HG03457 (cell line): ENCODE measurements around the gene IPO9.
"Not testable (repeated sequence)": the region's sequence is repeated elsewhere in the genome, so short reads cannot be mapped to it uniquely, and the experiment has no call there.

ENCODE experiments used
- ATAC-seq: cut with Tn5 transposase; IDR thresholded peaks from one replicate; pipeline ENCODE4 v1.9.1; 2021; ENCODE audit warnings: moderate number of reproducible peaks; ENCODE audit not compliant: unreplicated experiment

Gene IPO9

DNA sequence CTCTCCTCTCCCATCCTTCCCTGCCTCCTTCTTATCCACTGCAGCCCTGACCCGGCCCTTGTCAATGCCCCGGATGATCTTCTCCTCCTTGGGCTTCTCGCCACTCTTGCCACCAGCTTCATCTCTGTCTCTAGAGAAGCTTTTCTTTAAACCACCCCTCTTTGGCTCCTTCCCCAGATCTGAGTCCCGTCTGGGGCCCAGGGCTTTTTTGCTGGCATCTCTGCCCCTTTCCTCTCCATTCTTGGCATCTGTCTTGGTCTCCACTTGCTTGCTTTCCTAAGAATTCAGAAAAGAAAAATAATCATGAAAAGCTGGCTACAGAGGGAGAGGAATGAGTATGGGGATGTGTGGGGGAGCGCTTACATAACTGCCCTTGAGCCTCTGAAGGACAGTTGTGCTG is 71.5 kb downstream of the IPO9 start:
- ATAC-seq, result no peak

DNA sequence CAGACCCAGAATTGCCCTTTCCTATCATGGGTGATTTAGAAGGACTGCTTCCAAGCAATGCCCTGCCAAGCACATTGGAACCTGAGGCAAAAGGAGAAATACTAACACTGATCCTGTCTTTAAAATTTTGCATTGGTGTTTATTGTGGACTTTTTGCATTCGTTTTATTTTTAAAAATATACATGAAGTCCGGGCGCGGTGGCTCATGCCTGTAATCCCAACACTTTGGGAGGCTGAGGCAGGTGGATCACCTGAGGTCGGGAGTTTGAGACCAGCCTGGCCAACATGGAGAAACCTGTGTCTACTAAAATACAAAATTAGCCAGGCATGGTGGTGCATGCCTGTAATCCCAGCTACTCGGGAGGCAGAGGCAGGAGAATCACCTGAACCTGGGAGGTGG is 72.1 kb downstream of the IPO9 start:
- not testable (repeated sequence) for ATAC-seq

DNA sequence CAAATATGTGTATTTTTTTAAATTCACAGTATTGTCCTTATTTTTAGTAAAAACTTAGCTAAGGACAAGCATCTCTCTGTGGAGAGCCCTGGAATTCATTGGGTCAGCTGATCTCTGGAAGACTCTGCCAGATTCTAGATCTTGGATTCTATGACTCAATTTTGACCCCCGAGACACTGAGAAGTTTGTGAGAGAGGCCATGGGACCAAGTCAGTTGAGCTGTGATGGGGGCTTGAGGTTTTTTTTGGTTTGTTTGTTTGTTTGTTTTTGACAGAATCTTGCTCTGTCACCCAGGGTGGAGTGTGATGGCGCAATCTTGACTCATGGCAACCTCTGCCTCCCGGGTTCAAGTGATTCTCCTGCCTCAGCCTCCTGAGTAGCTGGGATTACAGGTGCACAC is 73.2 kb downstream of the IPO9 start:
- no peak for ATAC-seq

DNA sequence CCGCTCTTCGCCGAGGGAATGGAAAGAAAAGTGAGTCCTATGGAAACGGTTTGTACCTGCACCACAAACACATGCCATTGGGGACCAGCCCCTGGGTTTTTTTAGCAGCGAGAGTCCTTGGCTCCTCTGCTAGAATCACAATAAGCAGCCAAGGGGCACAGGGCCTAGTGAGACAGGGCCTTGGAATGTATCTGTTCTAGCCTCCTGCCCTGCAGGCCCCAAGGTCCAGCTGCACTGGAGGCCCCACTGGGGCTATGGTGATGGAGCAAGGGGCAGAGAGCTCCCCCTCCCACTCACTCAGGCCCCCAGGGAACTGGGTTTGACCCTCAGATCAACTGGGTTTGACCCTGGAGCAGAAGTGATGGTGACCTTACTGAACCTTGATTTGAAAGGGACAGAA is 74.2 kb downstream of the IPO9 start:
- ATAC-seq, result no peak

DNA sequence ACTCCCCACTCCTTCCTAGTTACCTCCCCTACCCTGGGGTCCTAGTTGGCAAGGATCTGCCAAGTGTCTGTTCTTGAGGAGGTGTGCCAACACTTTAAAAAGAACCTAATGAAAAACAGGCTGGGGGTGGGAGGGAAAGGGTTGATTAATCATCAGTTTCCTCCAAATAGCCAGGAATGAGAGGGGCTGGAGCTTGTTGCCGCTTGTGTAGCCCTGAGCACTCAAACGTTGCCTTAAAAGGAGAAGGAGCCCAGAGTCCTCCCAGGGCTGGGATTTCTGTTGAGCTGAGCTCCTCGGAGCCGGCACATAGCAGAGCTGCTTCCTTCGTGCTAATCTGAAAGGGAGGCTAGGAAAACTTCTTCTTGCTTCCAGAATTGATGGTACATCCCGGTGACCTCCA is 75.6 kb downstream of the IPO9 start:
- no peak for ATAC-seq

DNA sequence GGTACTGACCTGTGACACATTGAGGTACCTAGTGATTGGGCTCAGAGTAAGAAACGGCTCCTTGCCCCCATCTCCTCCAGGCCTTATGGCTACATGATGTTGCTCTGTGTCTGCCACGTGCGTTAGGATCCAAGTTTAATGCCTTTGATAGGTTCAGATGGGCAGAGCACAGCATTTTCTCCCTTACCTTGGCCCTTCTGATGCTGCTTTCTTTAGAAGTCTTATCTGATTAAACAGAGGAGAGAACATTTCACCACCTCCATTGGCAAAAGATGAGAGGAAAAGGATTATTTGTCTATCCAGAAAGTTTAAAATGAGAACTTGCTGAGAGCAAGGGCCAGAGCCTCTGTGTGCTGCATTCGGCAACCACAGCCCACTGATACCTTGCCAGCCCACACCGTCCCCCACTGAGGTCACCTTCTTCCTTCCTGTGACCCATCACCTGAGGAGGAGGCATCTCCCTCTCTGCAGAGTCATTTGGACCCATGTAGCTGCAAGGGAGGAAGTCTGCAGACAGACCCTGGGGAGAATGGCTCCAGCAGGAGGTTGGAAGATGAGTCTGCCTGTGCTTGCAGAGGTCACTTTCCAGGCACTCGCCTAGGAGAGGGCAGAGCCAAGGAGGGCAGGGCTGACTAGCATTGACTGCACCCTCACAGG is 76.4 kb downstream of the IPO9 start:
- ATAC-seq, result no peak

DNA sequence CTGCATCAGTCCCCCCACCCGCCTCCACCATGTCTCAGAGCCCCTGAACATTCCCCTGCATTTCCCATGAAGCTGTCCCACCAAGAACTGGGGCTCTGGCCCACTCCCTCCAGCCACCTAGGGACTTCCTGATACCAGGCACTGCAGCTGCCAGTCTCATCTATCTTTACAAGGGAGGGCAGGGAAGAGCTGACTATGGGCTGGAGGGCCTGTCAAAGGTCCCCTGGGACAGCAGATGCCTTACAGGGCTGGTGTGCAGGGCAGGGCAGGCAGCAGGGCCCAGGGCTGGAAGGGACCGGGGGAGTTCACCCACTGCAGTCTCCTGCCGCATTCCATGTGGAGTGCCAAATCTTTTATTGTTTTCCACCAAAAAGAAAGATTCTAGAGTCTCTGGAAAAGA is 77.4 kb downstream of the IPO9 start:
- ATAC-seq, result no peak

DNA sequence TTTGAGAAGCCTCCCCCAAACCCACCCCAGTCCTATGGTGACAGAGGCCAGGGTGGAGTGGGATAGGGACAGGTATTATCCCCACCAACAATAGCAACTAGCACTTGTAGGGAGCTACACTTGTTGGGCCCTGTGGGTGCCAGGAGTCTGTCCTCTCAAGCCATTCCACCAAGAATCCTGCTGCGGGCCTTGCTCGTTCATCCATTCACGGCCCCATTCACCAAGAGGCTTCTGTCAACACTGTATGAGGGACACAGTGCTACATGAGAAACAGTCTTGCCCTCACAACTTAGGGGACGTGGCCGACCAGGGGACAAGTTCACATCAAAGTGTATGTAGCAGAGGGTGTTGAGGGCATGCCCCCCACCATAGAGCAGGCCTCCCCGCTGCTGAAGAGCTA is 78.7 kb downstream of the IPO9 start:
- ATAC-seq, result no peak

DNA sequence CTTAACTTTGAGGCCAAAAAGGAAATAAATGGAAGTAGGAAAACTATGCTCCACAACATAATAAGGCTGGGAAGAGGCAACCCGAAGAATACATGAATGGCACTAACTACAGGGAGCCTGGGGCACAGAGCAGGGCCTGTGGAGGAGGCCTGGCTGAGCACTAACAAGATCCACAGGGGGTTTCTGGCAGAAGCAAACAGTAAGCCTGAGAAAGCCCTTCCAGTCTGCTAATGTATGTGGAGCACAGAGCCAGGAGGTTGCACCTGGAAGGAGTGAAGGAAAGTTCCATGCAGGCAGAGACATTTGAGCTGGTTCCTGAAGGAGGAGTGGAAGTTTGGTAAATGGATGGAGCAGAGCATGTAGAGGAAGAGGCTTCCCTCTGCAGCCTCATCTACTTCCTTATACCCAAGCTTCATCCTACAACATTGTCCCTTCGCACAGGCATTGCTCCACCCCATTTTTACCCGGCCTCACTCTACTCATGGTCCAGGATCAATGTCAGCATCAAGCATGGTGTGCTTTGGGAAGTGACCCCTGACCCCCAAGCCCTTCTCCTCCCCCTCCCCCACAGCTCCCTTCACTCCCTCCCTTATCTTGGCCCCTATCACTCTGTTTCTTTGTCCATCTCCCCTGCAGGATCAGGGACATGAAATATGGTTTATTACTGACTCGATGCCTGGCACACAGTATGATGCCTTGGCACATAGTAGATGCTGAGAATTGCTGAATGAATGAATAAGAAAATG is 83.0 kb downstream of the IPO9 start:
- no peak for ATAC-seq

DNA sequence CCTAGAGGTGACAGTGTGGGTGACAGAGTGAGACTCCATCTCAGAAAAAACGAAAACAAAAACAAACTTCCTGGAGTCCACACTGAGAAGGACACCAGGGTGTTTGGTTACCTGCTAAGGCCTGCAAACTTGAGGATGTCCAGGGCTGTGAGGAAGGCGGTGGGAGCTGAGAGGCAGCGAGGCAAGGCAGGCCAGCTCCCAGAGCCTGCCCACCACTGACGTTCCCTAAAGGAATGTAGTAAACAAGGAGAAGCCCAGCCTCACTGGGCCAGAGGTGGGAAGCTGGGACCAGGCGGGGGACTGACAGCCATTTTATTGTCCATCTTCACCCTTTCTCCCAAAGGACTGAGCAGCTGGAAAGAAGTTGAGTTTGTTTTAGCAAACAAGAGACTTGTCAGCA is 83.9 kb downstream of the IPO9 start:
- no peak for ATAC-seq

DNA sequence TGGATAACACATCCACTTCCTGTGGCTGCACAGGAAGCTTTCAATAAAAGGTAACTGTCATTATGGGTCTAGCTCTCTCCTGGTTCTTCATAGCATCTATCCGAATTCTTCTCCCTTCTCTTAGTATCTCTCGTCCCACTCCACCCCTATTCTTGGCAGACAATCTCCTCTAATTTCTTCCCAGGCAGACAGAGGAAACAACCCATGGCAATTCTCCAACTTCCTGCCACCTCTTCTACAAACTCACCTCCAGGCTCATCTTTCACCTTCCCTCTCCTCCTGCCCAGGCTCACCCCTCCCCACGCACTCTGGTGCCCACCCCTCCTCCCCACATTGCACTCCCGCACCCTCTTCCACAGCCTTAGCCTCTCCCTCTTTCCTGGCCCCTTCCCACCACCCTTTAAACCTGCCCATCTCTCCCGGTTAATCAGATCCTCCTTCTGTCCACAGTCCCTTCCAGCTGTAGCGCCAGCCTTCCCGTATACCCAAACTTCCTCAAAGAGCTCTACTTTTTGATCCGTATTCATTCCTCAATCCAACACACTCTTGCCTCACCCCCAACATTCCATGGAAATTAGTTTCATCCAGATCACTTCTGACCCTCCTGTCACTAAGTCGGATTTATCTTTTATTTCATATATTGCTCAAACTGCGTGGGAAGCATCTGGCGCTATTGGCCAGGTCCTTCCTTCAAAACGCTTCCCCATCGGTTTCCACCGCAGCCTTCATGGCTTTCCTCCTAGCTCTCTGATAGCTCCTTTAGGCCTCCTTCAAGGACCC is 85.7 kb downstream of the IPO9 start:
- no peak for ATAC-seq

DNA sequence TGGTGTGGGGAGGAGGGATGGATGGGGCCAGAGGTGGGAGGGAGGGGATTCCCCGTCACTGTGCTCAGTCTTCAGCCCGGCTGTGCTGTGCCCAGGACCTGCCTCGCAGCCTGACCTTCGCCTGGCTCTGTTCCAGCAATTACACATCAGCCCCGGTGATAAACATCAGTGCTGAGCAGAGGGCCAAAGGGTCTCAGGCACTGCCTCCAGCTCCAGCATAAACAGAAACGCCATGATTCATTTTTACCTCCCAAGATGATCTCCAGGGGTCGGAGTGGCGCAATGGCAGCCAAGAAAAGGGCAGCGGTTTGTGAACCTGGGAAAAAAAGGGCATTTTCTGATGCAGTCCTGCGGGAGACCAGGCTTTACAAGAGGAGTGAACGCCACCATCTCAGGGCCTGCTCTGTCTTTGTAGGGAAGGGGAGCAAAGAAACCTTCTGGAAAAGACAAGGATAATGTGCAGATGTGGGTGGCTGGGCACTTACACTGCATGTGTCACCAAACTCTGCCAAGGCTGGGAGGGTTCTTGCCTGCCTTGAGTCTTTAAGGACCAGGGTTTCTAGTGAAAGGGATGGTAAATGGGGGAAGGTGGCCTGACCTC is 87.8 kb downstream of the IPO9 start:
- no peak for ATAC-seq

DNA sequence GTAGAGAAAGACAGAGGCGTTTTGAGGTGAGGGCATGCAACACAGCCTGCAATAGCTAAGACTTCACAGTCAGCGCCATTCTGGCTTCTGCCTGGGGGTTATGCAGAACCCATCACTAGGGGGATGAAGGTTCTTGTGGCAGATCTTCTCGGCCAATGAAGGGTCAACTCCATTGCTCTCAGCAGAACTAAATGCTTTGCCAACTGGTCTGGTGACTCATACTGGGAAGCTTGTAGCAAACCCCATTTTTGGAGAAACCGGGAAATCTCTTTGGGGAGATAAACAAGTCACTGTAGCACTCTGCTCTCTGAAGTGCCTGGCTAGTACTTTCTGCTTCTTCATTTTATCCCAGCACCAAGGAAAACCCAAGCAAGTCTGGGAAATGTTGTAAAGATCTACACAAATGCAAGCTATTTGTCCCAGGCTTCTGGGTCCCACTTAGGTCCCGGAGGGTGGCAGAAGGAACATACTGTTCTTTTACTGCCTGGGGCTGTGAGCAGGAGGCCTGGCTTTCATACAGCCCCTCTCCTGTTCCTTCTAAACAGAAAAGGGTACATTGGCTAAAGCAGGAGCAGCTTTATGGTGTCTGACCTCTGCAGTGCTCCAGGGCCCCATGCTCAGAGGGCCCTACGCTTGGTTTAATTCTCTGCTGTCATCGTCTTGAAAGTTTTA is 88.5 kb downstream of the IPO9 start:
- no peak for ATAC-seq

DNA sequence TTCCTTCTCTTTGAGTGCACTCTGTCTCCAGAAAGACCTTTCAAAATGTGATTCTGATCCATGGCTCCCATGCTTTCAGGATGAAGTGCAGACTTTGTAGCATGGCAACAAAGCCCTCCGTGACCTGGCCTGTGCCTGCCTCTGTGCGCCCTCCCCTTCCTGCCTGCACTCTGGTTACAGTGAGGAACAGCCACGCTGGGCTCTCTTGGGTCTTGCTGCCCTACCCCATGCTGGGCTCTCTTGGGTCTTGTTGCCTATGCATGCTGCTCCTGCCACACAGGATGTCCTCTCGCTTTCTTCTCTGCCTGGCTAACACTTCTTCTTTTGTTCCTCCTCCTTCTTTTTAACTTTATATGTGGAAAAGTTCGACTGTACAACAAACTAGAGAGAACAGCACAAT is 89.4 kb downstream of the IPO9 start:
- ATAC-seq, result no peak

DNA sequence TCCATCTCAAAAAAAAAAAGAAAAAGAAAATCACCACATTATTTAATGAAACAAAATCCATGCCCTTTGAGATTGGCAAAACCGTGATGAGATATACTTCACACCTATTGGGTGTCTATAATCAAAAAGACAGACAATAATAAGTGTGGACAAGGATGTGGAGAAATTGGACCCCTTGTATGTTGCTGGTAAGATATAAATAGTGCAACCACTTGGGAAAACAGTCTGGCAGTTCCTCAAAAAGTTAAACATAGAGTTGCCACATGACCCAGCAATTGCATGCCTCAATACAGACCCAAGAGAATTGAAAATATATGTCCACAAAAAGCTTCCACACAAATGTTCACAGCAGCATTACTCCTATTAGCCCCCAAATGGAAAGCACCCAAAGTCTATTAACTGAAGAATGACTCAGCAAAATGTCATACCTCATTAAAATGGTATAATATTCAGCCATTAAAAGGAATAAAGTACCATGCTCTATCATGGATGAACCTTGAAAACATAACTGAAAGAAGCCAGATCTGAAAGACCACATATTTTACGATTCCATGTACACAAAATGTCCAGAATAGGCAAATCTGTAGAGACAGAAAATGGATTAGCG is 93.1 kb downstream of the IPO9 start:
- ATAC-seq, result no peak

DNA sequence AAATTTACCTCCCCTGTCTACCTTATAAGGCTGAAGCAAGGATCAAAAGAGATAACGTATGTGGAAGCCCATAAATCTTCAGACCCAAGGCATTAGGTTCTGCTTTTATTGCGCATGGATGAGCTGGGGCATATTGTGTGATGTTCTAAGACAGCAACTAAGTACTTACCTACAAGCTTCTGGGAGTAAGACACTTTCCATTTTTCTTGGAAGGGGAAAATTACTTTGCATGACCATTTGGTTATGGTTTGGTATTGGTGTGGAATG is 96.3 kb downstream of the IPO9 start:
- ATAC-seq, result no peak

DNA sequence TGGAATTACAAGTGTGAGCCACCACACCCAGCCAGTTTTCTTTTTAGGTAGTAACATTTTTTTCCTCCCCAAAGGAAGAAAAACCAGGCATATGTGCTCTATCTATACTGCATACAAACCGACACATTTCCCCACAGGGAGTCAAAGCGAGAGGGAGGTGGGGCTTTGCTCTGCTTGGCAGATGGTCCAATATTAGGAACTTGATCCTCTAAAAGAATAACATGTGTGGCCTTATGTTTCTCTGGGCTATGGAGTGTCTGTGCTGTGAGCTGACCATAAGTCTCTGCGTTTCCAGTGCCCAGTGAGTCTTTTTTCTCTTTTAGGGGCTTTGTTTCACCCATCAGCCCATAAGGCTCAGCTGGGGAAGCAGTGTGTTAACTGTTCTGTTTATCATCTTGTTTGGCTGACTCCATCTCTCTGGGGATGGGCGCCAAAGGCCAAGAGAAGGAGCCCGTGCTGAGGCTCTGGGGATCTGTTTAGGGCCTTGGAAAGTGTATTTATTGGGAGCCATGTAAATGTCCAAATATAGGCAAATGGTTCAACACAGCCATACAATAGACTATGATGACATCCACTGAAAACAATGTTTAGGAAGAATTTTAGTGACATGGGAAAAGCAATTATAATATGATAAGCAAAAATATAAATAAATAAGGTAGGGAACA is 97.2 kb downstream of the IPO9 start:
- ATAC-seq, result no peak

DNA sequence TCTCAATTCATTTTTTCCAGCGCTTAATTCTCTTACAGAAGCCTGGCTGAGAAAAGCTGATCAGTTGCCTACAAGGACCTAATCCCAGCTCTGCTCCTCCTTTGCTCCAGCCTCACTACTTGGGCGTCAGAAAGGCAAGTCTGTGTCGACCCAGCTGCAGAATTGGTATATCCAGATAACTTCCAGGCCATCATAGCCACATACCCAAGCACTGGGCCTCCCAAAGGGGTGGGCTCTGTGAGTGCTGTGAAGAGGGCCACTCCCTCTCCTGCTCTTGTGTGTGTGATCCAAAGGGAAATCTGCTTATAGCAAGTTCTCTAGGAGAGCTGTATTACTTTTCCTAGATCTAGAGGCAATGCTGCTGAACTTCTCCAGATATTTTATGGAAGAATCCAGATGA is 99.3 kb downstream of the IPO9 start:
- no peak for ATAC-seq

DNA sequence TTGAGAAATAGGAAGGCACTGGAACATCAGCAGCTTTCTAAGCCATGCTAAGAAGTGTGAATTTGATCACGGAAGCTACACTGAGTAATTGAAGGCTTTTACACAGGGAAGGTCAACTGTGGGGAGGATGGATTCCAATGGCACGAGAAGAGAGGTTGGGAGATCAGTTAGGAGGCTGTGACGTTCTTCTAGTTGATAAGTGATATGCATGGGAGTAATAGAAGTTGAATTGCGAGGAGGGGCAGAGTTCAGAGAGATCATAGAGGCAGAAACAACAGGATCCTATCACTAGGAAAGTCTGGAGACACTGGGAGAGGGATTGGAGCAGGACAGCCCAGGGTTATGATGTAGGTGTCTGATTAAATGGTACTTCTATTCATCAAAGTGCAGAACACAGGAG is 101.2 kb downstream of the IPO9 start:
- no peak for ATAC-seq

DNA sequence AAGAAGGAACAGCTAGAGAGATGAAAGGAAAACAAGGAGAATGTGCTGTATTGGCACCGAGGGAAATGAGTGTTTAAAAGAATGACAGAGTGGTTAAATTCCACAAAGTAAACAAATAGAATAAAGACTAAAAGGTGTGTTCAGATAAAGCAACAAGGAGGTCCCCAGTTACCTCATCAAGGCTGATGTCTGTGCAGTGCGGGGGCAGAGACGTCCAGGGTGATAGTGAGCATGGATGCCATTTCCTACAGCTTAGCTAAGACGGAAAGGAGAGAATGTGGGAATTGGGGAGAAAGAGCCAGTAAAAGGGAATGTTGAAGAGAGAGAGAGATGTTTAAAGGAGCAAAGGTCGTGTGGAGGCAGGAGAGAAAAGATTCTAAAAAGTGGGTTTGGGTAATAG is 101.8 kb downstream of the IPO9 start:
- ATAC-seq, result no peak
